Activated CD4-positive, alpha-beta T cell treated with anti-CD3 and anti-CD28 coated beads, Interleukin-2, amount 10 ng/mL, durations not matched to agents 24 days and 14 days (primary cell): ENCODE results near the gene ADGRV1. TPM values are rescaled to one million over a fixed set of nuclear protein-coding genes. Genes with fewer than 3 reads are reported as not detected.

ENCODE experiments used
- DNase-seq: peaks from one replicate; pipeline ENCODE4 v3.0.0; 2022
- H3K27ac Mint-ChIP-seq: one replicate; pipeline ENCODE4 v1.8.0; 2022; ENCODE audit warnings: mild to moderate bottlenecking, mixed read lengths
- H3K27me3 Mint-ChIP-seq: one replicate; pipeline ENCODE4 v1.8.0; 2022; ENCODE audit warnings: mixed read lengths
- H3K36me3 Mint-ChIP-seq: one replicate; pipeline ENCODE4 v1.8.0; 2022; ENCODE audit warnings: low read depth, mild to moderate bottlenecking, mixed read lengths
- H3K4me1 Mint-ChIP-seq: one replicate; pipeline ENCODE4 v1.8.0; 2021; ENCODE audit warnings: mixed read lengths
- H3K4me3 Mint-ChIP-seq: one replicate; pipeline ENCODE4 v1.8.0; 2022; ENCODE audit warnings: mild to moderate bottlenecking, moderate library complexity, mixed read lengths
- H3K9me3 Mint-ChIP-seq: one replicate; pipeline ENCODE4 v1.8.0; 2021; ENCODE audit warnings: mixed read lengths
- intact Hi-C: fragments of 100-400 bp; cut with micrococcal nuclease; formaldehyde crosslinking; loops from one replicate; pipeline ENCODE4 v1.15.1; 2023
- total RNA-seq: library from RNA; stranded (reverse); gene quantifications from 2 replicates; pipeline ENCODE4 v1.2.3, GENCODE V29; 2022

Gene ADGRV1
- total RNA-seq: 0.63 TPM in 1 of 2 replicates, not detected in the other

DNA sequence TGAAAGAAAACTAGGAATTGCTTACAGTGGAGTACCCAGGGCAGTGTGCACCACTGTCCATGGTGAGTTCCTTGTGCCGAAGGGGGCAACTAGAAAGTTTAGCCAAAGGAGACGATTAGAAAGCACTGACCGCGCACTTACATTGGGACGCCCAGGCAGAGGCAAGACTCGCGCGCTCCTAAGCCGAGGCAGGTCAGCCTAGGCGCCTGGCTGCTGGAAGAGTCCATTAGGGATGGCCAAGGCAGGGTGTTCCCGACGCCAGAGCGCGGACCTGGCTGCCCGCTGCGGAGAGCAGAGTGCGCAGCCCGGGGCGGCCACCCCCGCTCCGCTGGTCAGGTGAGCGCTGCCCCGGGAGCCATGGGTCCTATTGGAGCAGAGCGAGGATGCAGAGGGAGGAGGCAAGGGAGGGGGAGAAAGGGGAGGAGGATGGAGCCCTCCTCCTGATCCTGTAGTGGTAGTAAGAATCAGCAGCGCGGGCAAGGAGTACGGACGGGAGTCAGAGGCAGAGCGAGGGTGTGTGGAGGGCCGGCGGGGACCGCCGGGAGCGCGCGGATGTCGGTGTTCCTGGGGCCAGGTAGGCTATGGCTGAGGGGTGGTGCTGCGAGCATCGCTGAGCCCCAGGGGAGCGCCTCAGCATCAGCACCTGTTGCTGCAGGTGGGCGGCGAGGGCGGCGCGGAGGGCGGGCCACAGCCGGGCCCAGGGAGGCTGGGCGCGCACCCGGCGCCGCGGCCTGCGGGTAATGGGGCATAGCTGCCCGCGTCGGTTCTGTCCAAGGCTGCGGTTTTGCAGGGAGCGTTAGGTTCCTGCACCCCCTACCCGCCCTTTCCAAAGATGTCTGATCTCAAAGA, at the start of gene ADGRV1:
Gene ADGRV1, plus strand, starts transcription at position 454 of the 849 bp plus-strand sequence. Its CDS starts 99 bp downstream, at position 553.
- intact Hi-C loops: no loop called here
- DNase-seq: no peak
- Mint-ChIP-seq H3K9me3 (no peaks in the 10 kb centered on the region), H3K4me1 (peaks cover 7% of the 10 kb centered on the region), H3K4me3 (peak within 1 kb of the TSS; percentile 60), H3K27ac (no peak within 1 kb of the TSS), H3K27me3 (peaks cover 65% of the 10 kb centered on the region), H3K36me3 (no peaks in the 10 kb centered on the region)

- Mint-ChIP-seq H3K4me1 (peaks cover 7% of the 10 kb centered on the region), H3K4me3 (no peak overlapping the region), H3K36me3 (peaks cover 11% of the 10 kb centered on the region), H3K9me3 (no peaks in the 10 kb centered on the region), H3K27me3 (no peaks in the 10 kb centered on the region), H3K27ac (no peak overlapping the region)
- no peak for DNase-seq
- intact Hi-C loops: no loop called here
Measured at GRCh38 chr5:90510438-90510837, 48.2 kb upstream of the ADGRV1 start.

DNA sequence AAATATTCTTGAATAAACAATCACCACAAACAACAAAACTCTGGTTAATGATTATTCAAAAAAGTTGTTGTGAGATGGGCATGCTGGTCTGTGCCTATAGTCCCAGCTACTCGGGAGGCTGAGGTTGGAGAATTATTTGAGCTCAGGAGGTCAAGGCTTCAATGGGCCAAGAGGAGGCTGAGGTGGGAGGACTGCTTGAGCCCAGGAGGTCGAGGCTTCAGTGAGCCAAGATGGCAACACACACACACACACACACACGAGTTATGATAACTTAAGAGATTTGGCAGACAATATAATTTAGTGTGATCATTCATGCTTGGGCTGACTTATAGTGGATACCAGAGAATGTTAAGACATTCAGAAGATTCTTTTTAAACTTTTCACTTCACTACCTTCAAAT, 44.1 kb upstream of the ADGRV1 start:
- peaks cover 2% of the 10 kb centered on the region for H3K4me1 Mint-ChIP-seq
- H3K36me3 Mint-ChIP-seq: peaks cover 18% of the 10 kb centered on the region
- no peak overlapping the region for H3K4me3 Mint-ChIP-seq
- H3K9me3 Mint-ChIP-seq: no peaks in the 10 kb centered on the region
- H3K27ac Mint-ChIP-seq: no peak overlapping the region
- DNase-seq: no peak
- intact Hi-C loops: no loop called here
- no peaks in the 10 kb centered on the region for H3K27me3 Mint-ChIP-seq

DNA sequence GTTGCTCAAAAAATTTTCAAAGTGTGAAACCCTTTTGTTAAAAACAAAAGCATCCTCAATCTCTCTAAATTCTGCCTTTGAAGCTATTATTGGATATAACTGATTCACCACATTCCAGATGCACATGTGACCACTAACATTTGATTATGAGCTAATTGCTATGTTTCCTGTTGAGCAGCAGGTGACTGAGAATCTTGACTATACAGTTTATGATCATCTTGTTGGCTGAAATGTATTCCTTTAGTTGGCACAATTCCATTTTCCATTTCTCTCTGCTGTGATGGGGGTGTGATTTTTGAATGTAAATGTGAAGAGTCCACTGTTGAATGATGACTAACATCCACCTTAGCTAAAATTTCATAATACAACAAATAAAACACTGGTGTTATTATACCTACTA, 39.9 kb upstream of the ADGRV1 start:
- Mint-ChIP-seq H3K9me3 (no peaks in the 10 kb centered on the region), H3K4me3 (no peak overlapping the region), H3K27ac (no peak overlapping the region), H3K27me3 (no peaks in the 10 kb centered on the region), H3K36me3 (peaks cover 42% of the 10 kb centered on the region), H3K4me1 (peaks cover 5% of the 10 kb centered on the region)
- intact Hi-C loops: no loop called here
- no peak for DNase-seq

DNA sequence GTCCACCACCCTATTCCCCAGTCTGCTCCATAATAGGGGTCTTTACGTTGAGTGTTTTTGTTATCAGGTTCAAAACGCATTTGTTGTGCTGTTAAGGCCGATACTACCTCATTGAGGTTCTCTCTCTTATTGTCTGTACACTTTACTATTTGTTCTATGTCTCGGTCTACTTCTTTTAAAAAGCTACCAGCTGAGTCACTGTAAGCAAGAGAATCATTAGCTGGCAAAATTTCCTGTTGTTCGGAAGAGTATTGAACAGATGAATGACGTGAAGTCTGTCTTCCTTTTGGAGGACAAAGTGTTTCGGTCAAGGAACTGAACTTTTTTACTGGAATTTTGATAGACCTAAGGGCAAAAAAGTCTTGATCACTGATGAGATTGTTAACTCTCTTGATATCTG, 39.5 kb upstream of the ADGRV1 start:
- H3K36me3 Mint-ChIP-seq: peaks cover 44% of the 10 kb centered on the region
- peaks cover 5% of the 10 kb centered on the region for H3K4me1 Mint-ChIP-seq
- no peaks in the 10 kb centered on the region for H3K27me3 Mint-ChIP-seq
- no peaks in the 10 kb centered on the region for H3K9me3 Mint-ChIP-seq
- H3K27ac Mint-ChIP-seq: no peak overlapping the region
- H3K4me3 Mint-ChIP-seq: no peak overlapping the region
- no peak for DNase-seq
- intact Hi-C loops: no loop called here

DNA sequence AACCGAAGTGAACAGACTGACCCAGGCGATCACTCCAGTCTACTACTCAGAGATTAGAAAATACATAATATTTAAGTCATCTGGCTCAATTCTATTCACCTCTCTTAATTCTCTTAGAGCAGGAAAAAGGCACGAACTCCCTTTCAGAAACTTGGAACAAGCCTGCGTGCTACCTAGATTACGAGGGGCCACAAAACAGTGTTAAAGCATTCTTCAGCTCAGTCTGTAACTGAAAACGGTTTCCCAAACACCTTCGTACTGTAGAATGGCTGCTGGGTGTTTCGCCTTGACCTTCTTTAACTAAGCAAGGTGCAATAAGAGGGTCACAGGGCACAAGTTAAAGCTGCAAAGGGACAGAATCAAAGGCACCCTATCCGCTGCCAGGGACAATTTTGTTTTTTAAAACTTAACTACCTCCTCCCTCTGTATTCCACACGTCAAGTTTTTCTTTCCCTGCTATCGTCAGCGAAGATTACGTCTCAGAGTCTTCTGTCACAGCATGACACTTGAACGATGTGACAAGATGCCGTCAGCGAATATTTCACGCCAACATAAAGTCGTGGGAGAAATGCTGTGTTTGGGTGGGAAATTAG, 29.9 kb upstream of the ADGRV1 start:
- no peak for DNase-seq
- intact Hi-C loops: loop anchor here (1.0 kb wide), 2 partner anchors 54 to 119 kb away; partner anchors contain the start of genes CETN3, MBLAC2 and POLR3G

DNA sequence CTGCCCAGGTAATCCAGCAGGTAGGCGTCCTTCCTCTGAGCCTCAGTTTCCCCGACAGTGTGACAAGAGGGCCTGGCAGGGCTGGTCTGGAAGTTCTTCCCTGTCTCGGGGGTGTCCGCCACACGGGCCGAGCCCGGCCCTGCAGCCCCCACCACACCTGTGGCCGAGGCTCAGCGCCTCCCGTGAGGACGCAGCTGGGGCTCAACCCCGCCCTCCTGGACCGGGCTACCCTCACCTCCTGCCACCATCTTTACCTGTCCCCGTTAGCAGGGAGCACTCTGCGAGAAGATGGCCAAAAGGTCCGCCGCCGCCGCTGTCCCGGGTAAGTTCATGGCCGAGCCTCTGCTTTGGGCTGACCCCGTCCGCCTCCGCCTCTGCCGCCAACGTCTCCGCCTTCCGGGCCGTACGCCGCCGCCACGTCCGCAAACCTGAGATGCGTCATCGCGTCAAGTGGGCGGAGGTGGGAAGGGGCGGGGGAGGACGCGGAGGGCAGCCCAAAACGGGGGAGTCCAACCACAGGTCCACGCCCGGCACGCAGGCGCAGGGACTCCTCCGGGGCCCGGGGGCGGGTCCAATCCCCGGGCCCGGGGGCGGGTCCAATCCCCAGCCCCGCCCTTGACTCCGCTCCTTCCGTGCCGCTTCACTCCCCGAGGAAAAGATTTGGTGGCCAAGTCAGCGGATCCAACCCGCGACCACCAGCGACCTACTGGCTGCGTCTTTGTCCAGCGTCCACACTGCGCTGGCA, 29.2 kb upstream of the ADGRV1 start, which contains the start of gene LYSMD3:
Gene LYSMD3, minus strand, starts transcription at position 391 of the 745 bp plus-strand sequence. CDS start 4,295 bp downstream, outside the sequence.
- H3K27ac Mint-ChIP-seq: peak within 1 kb of the TSS; percentile 97
- peak within 1 kb of the TSS; percentile 98 for H3K4me3 Mint-ChIP-seq
- H3K4me1 Mint-ChIP-seq: peaks cover 26% of the 10 kb centered on the region
- intact Hi-C loops: loop anchor here (1.0 kb wide), 2 partner anchors 55 to 120 kb away; partner anchors contain the start of genes CETN3, MBLAC2 and POLR3G
- H3K27me3 Mint-ChIP-seq: peaks cover 24% of the 10 kb centered on the region
- peaks cover 15% of the 10 kb centered on the region for H3K36me3 Mint-ChIP-seq
- no peaks in the 10 kb centered on the region for H3K9me3 Mint-ChIP-seq
- DNase-seq: peak; percentile 98

More for the DNA sequence above, 29.9 kb upstream of the ADGRV1 start:
- Mint-ChIP-seq H3K27ac (peak overlapping the region; percentile 97), H3K4me1 (peaks cover 26% of the 10 kb centered on the region), H3K36me3 (peaks cover 16% of the 10 kb centered on the region), H3K9me3 (no peaks in the 10 kb centered on the region), H3K27me3 (peaks cover 19% of the 10 kb centered on the region), H3K4me3 (peak overlapping the region; percentile 98)

- intact Hi-C loops: loop anchor here (1.0 to 10.0 kb wide), 4 partner anchors 56 to 1805 kb away; partner anchors contain the start of genes CETN3, MBLAC2 and POLR3G
- peaks cover 8% of the 10 kb centered on the region for H3K36me3 Mint-ChIP-seq
- peak overlapping the region; percentile 98 for H3K4me3 Mint-ChIP-seq
- peaks cover 26% of the 10 kb centered on the region for H3K4me1 Mint-ChIP-seq
- H3K27ac Mint-ChIP-seq: peak overlapping the region; percentile 97
- DNase-seq: peak; percentile 89
- peaks cover 25% of the 10 kb centered on the region for H3K27me3 Mint-ChIP-seq
- no peaks in the 10 kb centered on the region for H3K9me3 Mint-ChIP-seq
Measured at GRCh38 chr5:90529939-90530677, 28.5 kb upstream of the ADGRV1 start.

DNA sequence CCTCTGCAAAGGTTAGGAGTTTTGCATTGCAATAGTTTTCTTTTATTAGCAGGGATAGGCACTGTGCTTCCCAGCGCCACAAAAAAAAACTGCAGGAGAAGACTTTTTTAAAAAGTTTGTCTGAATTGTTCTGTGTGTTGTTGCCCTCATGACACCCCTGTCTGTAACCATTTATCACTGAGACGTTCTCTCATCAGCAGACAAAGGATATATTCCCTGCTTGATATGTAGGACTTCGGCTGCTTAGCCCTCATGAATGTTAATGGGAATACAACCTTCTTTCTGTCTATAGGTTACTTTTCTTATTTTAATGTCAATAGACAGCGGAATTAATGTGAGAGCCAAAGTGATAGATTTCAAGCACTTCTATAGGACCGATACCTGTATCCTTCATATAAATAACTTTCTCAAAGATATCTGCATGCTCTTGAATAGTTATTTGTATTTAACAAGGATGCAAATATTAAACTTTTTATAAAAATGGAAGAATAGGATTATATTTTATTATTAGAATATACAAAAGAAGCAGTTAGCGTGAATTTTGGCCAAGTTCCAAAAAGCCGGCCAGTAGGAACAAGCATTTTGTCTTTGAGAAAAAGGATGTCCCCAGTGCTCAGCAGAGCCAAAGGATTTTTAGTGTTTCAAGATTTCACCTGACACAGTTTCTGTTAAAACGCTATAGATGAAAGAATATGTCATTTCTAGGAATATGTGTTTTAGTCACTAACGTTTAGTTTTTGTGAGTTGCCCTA, 27.7 kb upstream of the ADGRV1 start:
- no peaks in the 10 kb centered on the region for H3K9me3 Mint-ChIP-seq
- DNase-seq: no peak
- H3K4me3 Mint-ChIP-seq: peak overlapping the region; percentile 98
- H3K36me3 Mint-ChIP-seq: peaks cover 6% of the 10 kb centered on the region
- intact Hi-C loops: loop anchor here (1.0 to 10.0 kb wide), 2 partner anchors 92 to 1806 kb away; no protein-coding TSS in a partner anchor
- peaks cover 31% of the 10 kb centered on the region for H3K27me3 Mint-ChIP-seq
- peaks cover 26% of the 10 kb centered on the region for H3K4me1 Mint-ChIP-seq
- no peak overlapping the region for H3K27ac Mint-ChIP-seq

GRCh38 chr5:90533794-90534193, 24.8 kb upstream of the ADGRV1 start:
- no peak overlapping the region for H3K27ac Mint-ChIP-seq
- intact Hi-C loops: loop anchor here (10.0 kb wide), 1 partner anchor 1809 kb away; no protein-coding TSS in a partner anchor

GRCh38 chr5:90534922-90535321, 23.7 kb upstream of the ADGRV1 start:
- no peak for DNase-seq
- Mint-ChIP-seq H3K4me1 (peaks cover 1% of the 10 kb centered on the region), H3K27ac (no peak overlapping the region), H3K4me3 (no peak overlapping the region), H3K9me3 (no peaks in the 10 kb centered on the region), H3K36me3 (no peaks in the 10 kb centered on the region), H3K27me3 (peaks cover 37% of the 10 kb centered on the region)
- intact Hi-C loops: loop anchor here (10.0 kb wide), 1 partner anchor 1810 kb away; no protein-coding TSS in a partner anchor

More at GRCh38 chr5:90533794-90534193, 24.8 kb upstream of the ADGRV1 start:
- Mint-ChIP-seq H3K4me3 (no peak overlapping the region), H3K4me1 (peaks cover 5% of the 10 kb centered on the region), H3K36me3 (no peaks in the 10 kb centered on the region), H3K27me3 (peaks cover 37% of the 10 kb centered on the region), H3K9me3 (no peaks in the 10 kb centered on the region)
- DNase-seq: no peak

GRCh38 chr5:90542827-90543519, 15.6 kb upstream of the ADGRV1 start:
- no peak overlapping the region for H3K4me3 Mint-ChIP-seq
- no peaks in the 10 kb centered on the region for H3K4me1 Mint-ChIP-seq
- no peak for DNase-seq
- no peaks in the 10 kb centered on the region for H3K9me3 Mint-ChIP-seq
- peaks cover 22% of the 10 kb centered on the region for H3K27me3 Mint-ChIP-seq
- intact Hi-C loops: loop anchor here (10.0 kb wide), 1 partner anchor 232 kb away; no protein-coding TSS in a partner anchor
- no peaks in the 10 kb centered on the region for H3K36me3 Mint-ChIP-seq
- no peak overlapping the region for H3K27ac Mint-ChIP-seq
